OCI-LY1 (cell line): ENCODE measurements around the gene SNHG17.

ENCODE experiments used
- CTCF ChIP-seq: fragments of 200-600 bp; sonication (generic), shearing (Covaris generic); IDR thresholded peaks from 2 replicates; pipeline ENCODE4 v1.5.1; 2017; ENCODE audit warnings: mild to moderate bottlenecking, antibody characterized with exemption, low read length, moderate library complexity, mixed read lengths
- EZH2 ChIP-seq: fragments of 200-600 bp; sonication (generic), shearing (Covaris generic); IDR thresholded peaks from 2 replicates; pipeline ENCODE4 v1.8.0; 2017; ENCODE audit warnings: borderline replicate concordance, mixed run types, mild to moderate bottlenecking, antibody characterized with exemption, low read length, moderate library complexity, mixed read lengths

- no peak for TF ChIP-seq CTCF
- no peak for TF ChIP-seq EZH2
Measured at GRCh38 chr20:38427655-38428023, 7.5 kb downstream of the SNHG17 start.
